Jurkat, Clone E6-1 (cell line): Measurements from ENCODE around the gene OSTF1.

ENCODE experiments used
- DNase-seq: peaks from one replicate; pipeline ENCODE4 v3.0.0-alpha.2; 2011; ENCODE audit warnings: low read depth, low spot score
- H3K4me3 ChIP-seq: 2 replicates; pipeline ENCODE4 v1.5.1; 2011; ENCODE audit warnings: mild to moderate bottlenecking, low read length, control low read depth, moderate library complexity

OSTF1 gene

GRCh38 chr9:75111019-75111622 lies 22.8 kb downstream of the OSTF1 start:
- no peak for DNase-seq
- no peak overlapping the region for H3K4me3 ChIP-seq

- H3K4me3 ChIP-seq: no peak overlapping the region
- DNase-seq: no peak
These were observed 24.5 kb downstream of the OSTF1 start for GRCh38 chr9:75112789-75113188.

DNA sequence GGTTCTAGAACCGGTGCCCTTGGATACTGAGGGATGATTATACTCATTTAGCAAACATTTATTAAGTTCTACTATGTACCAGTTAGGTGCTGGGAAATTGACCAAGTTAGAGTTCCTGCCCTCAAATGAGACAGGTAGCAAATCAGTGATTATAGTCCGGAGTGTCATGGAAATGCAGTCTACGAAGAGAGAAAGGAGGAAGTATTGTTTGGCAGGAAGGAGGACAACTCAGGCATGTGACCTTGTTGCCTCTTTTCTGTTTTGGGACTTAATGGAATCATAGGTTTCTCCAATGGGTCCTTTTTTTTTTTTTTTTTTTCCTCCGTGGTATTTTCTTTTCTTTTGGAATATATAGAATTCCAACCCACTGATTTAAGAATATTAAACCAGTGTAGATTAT lies 28.0 kb downstream of the OSTF1 start:
- H3K4me3 ChIP-seq: no peak overlapping the region
- no peak for DNase-seq

DNA sequence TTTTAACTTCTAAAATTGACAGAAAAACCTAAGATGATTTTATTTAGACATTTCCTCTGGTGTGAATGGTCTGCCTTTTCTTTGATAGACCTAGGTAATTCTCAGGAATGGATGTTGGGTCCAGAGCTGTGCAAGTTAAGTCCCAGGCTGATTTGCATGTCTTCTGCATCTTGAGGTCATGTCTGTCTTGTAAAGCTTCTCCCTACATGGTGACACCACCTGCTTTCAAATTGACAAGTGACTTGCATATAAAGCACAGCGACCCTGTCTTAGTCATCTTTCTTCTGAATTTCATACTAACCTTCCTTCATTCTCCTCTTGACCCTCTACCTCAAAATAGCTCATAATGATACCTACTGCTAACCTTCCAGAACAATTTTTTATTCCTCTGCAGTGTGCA lies 29.2 kb downstream of the OSTF1 start:
- no peak for DNase-seq
- no peak overlapping the region for H3K4me3 ChIP-seq

GRCh38 chr9:75120686-75121085 lies 32.4 kb downstream of the OSTF1 start:
- no peak overlapping the region for H3K4me3 ChIP-seq
- DNase-seq: no peak

GRCh38 chr9:75121914-75122558 lies 33.7 kb downstream of the OSTF1 start:
- DNase-seq: no peak
- no peak overlapping the region for H3K4me3 ChIP-seq

- H3K4me3 ChIP-seq: no peak overlapping the region
- DNase-seq: no peak
These were observed 35.4 kb downstream of the OSTF1 start for GRCh38 chr9:75123696-75124095.

GRCh38 chr9:75128535-75128934 lies 40.2 kb downstream of the OSTF1 start:
- no peak for DNase-seq
- H3K4me3 ChIP-seq: no peak overlapping the region

DNA sequence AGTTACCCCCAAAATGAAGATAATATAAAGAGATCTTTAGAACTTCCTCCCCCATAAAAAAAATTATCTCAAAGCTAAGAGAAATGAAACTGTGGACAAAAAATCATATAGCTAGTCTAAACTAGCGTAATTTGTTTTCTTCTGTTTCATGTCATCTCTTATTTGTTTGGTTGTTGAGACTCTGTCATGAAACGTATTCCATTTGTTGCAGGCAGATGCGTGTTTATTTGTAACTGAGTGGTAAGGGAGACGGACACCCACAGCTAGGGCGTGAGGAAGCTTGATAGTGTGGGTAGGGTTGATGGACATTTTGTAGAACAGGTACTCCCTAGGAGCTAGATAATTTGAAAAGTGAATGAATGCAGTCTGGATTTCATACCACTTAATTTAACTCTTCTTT lies 41.9 kb downstream of the OSTF1 start:
- DNase-seq: no peak
- no peak overlapping the region for H3K4me3 ChIP-seq

DNA sequence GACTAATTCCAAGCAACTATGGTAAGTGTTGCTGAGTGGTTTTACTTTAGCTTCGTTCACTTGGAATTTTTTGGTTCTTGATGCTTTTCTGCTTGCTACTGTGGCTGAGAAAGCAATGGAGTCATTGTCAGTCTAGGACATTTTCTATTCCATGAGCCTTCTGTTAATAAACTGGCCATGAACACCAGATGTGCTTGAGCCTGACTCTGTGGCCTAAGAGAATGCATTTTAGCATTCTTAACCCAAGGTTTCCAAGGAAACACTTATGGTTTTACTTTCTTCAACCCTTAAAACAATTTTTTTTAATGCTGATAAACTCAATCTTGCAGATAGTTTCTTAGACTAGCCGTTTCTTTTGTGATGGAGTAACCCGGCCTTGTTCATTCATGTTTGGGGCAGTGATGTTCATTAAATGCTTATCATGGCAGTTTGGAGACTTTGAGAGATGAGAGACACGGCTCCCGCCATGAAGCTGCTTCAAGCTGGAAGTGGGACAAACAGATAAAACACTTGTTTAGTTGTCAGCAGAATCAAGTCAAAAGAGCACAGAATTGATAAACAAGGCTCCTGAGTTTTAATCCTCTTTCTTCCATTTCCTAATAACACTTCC lies 42.4 kb downstream of the OSTF1 start:
- no peak for DNase-seq
- H3K4me3 ChIP-seq: no peak overlapping the region

GRCh38 chr9:75131700-75132099 lies 43.4 kb downstream of the OSTF1 start:
- H3K4me3 ChIP-seq: no peak overlapping the region
- no peak for DNase-seq

GRCh38 chr9:75132244-75132643 lies 43.9 kb downstream of the OSTF1 start:
- no peak for DNase-seq
- no peak overlapping the region for H3K4me3 ChIP-seq

- H3K4me3 ChIP-seq: no peak overlapping the region
- DNase-seq: no peak
These were observed 45.1 kb downstream of the OSTF1 start for GRCh38 chr9:75133396-75133795.

DNA sequence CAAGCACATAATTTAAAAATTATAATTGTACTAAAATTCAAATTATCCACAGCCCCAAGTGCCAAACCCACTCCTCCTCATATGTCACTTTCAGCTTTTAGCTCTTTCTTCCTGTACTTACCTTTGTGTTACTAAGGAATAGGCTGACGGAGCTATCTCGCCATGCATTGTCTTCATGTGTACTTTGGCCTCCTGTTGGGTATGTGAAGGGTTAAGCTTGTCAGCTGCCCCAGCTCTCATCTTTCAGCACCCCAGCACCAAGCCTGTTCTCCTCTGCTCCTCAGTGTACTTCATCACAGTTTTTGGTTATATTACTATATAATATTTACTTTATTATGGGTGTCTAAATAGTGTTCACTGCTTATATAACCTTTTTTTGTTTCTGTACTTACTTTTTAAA lies 46.2 kb downstream of the OSTF1 start:
- no peak overlapping the region for H3K4me3 ChIP-seq
- no peak for DNase-seq

- H3K4me3 ChIP-seq: no peak overlapping the region
- peak; percentile 50 for DNase-seq
These were observed 50.1 kb downstream of the OSTF1 start for GRCh38 chr9:75138260-75139040.

DNA sequence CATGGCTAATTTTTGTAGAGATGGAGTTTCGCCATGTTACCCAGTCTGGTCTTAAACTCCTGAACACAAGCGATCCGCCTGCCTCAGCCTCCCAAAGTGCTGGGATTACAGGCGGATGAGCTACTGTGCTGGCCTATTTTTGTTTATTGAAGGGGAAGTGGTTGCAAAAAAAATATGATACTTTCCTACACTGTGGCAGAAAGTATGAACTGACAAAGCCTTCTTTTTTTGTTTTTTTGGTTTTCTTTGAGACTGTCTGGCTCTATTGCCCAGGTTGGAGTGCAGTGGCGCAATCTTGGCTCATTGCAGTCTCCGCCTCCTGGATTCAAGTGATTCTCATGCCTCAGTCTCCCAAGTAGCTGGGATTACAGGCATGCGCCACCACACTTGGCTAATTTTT lies 50.9 kb downstream of the OSTF1 start:
- DNase-seq: no peak
- H3K4me3 ChIP-seq: no peak overlapping the region

DNA sequence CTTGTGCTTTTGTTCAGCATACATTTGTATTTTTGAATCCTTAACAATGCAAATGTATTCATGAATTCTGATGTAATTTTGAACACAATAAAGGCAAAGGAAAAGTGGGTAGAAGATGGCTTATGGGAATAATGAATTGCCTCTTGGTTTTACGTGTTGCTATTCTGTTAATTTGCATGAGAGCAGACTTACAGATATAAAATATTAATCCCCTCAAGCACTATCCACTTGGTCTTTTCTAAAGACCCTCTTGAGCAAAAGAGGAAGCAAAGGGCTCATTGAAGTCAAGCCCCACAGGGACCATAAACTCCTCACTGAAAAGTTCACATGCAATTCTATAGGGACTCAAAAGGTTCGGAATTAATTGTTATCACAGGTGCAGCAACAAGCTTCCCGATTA lies 51.9 kb downstream of the OSTF1 start:
- no peak overlapping the region for H3K4me3 ChIP-seq
- no peak for DNase-seq

DNA sequence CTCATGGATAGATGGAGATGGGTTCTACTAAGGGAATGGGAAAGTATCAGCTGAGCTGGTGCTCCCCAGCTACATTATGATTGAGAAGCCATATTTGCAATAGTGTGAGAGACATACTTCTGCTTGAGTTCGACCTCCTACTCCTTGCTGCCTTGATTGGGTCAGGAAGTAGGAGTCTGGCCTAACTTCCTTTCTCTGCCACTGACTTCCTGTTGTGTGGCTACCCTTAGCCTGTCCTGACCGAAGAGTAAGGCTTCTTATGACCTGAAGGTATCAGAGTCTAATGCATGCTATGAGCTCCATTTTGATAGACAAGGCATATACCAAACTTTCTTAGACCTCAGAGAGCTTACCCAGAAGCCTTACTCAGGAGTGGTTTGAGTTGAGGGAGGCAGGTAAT lies 53.9 kb downstream of the OSTF1 start:
- no peak for DNase-seq
- H3K4me3 ChIP-seq: no peak overlapping the region

- H3K4me3 ChIP-seq: no peak overlapping the region
- no peak for DNase-seq
These were observed 57.9 kb downstream of the OSTF1 start for GRCh38 chr9:75146229-75146628.

DNA sequence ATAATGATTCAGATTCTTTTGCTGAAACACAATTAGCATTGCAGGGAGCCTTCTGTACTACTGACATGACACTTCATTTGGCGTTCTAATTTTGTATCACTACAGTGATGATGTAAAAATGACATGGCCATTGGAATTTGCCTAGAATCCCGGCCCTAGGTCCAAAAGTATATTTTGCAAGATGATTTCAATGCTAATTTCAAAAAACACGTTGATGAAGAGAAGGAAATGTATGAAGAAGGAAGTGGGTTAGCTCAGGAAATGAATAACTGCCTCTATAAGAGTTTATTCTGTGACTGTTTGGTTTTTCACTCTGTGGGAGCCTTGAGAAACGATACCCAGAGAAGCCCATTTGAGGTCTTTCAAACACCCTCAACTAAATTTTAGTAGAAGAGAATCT lies 59.3 kb downstream of the OSTF1 start:
- H3K4me3 ChIP-seq: peak overlapping the region; percentile 35
- peak; percentile 90 for DNase-seq
